BLaER1 treated with 17β-estradiol and CSF1 and Interleukin-3, amounts not matched to agents 10 nM and 100 nM (cell line): ENCODE results near the gene SYT6.

Experiments
- H3K27ac ChIP-seq, 11 experiments: shearing (Covaris generic); formaldehyde crosslinking; 2 replicates each; pipeline ENCODE4 v1.8.1; 2022
- H3K27me3 ChIP-seq, 11 experiments: shearing (Covaris generic); formaldehyde crosslinking; 2 replicates each; pipeline ENCODE4 v1.8.1; 2022
- H3K36me3 ChIP-seq, 11 experiments: shearing (Covaris generic); formaldehyde crosslinking; 2 replicates each; pipeline ENCODE4 v1.8.1; 2022
- H3K4me1 ChIP-seq, 10 experiments: shearing (Covaris generic); formaldehyde crosslinking; 2 replicates each; pipeline ENCODE4 v1.8.1; 2022
- H3K4me2 ChIP-seq, 11 experiments: shearing (Covaris generic); formaldehyde crosslinking; 2 replicates each; pipeline ENCODE4 v1.8.1; 2022
- H3K4me3 ChIP-seq, 10 experiments: shearing (Covaris generic); formaldehyde crosslinking; 2 replicates each; pipeline ENCODE4 v1.8.1; 2022
- H3K9ac ChIP-seq, 11 experiments: shearing (Covaris generic); formaldehyde crosslinking; 2 replicates each; pipeline ENCODE4 v1.8.1; 2022
- H3K9me3 ChIP-seq, 11 experiments: shearing (Covaris generic); formaldehyde crosslinking; replicated peaks in 1 of 11; 2 replicates each; pipeline ENCODE4 v1.8.1; 2022
- H4K20me1 ChIP-seq, 11 experiments: shearing (Covaris generic); formaldehyde crosslinking; 2 replicates each; pipeline ENCODE4 v1.8.1; 2022
- Cebpa-rat ChIP-seq, 11 experiments: shearing (Covaris generic); IDR thresholded peaks; 2 replicates each; pipeline ENCODE4 v1.8.1; 2022

The SYT6 gene

GRCh38 chr1:114145504-114146151 is 8.0 kb downstream of the SYT6 start:
- H3K9ac ChIP-seq: no peak overlapping the region
- peaks cover 0 to 6% (median 0%) of the 10 kb centered on the region in 11 experiments; a peak in 3 of 22 replicates for H3K9me3 ChIP-seq
- H3K4me2 ChIP-seq: no peak overlapping the region
- no peak overlapping the region for H3K27ac ChIP-seq
- TF ChIP-seq Cebpa-rat (IDR thresholded peaks at IDR 0.05): no peak
- H4K20me1 ChIP-seq: no peaks in the 10 kb centered on the region
- H3K4me1 ChIP-seq: peaks cover 0 to 14% (median 0%) of the 10 kb centered on the region in 10 experiments; a peak in 2 of 20 replicates
- no peak overlapping the region for H3K4me3 ChIP-seq
- no peaks in the 10 kb centered on the region for H3K36me3 ChIP-seq
- H3K27me3 ChIP-seq: peaks cover 0 to 4% (median 0%) of the 10 kb centered on the region in 11 experiments; a peak in 5 of 22 replicates

DNA sequence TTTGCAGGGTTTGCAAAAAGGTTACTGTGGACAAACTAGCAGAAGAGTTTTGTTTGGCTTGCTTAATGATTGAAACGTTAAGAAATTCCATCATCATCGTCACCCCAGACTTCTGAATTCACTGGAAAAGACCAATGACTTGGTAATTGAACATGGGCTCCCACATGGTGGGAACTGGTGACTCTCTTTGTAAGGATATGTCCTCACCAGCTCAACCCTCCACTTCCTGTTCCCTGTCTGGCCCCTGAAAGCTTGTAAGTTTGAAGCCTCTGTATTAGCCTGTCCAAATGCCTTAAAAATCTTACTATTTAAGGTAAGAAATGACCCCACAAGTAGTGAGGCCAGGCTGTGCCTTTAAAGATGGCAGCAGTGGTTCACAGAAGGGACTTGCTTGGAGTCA is 9.7 kb downstream of the SYT6 start:
- H4K20me1 ChIP-seq: no peaks in the 10 kb centered on the region
- H3K4me1 ChIP-seq: no peaks in the 10 kb centered on the region
- peaks cover 0 to 6% (median 0%) of the 10 kb centered on the region in 11 experiments; a peak in 3 of 22 replicates for H3K9me3 ChIP-seq
- H3K4me2 ChIP-seq: 0 out of 22 replicates have a peak overlapping the region, but pooled peaks of 1 of the 11 experiments have one; percentile 33
- no peak overlapping the region for H3K27ac ChIP-seq
- H3K9ac ChIP-seq: no peak overlapping the region
- no peak for TF ChIP-seq Cebpa-rat (IDR thresholded peaks at IDR 0.05)
- H3K27me3 ChIP-seq: no peaks in the 10 kb centered on the region
- no peak overlapping the region for H3K4me3 ChIP-seq
- H3K36me3 ChIP-seq: no peaks in the 10 kb centered on the region

- no peak overlapping the region for H3K4me2 ChIP-seq
- no peak overlapping the region for H3K4me3 ChIP-seq
- no peaks in the 10 kb centered on the region for H3K27me3 ChIP-seq
- no peaks in the 10 kb centered on the region for H4K20me1 ChIP-seq
- no peak overlapping the region for H3K27ac ChIP-seq
- no peak for TF ChIP-seq Cebpa-rat (IDR thresholded peaks at IDR 0.05)
- no peak overlapping the region for H3K9ac ChIP-seq
- H3K36me3 ChIP-seq: no peaks in the 10 kb centered on the region
- H3K9me3 ChIP-seq: peaks cover 0 to 6% (median 0%) of the 10 kb centered on the region in 11 experiments; a peak in 3 of 22 replicates
- no peaks in the 10 kb centered on the region for H3K4me1 ChIP-seq
Observed at GRCh38 chr1:114139540-114139939, 14.1 kb downstream of the SYT6 start.

- H3K36me3 ChIP-seq: no peaks in the 10 kb centered on the region
- no peak overlapping the region for H3K27ac ChIP-seq
- peaks cover 0 to 6% (median 0%) of the 10 kb centered on the region in 11 experiments; a peak in 3 of 22 replicates for H3K9me3 ChIP-seq
- no peak overlapping the region for H3K9ac ChIP-seq
- no peak overlapping the region for H3K4me2 ChIP-seq
- H3K4me3 ChIP-seq: no peak overlapping the region
- TF ChIP-seq Cebpa-rat (IDR thresholded peaks at IDR 0.05): no peak
- no peaks in the 10 kb centered on the region for H4K20me1 ChIP-seq
- H3K4me1 ChIP-seq: peaks cover 0 to 2% (median 0%) of the 10 kb centered on the region in 10 experiments; a peak in 1 of 20 replicates
- no peaks in the 10 kb centered on the region for H3K27me3 ChIP-seq
Observed at GRCh38 chr1:114137497-114137896, 16.2 kb downstream of the SYT6 start.

GRCh38 chr1:114135786-114136185 is 17.9 kb downstream of the SYT6 start:
- Histone ChIP-seq H3K4me1 (peaks cover 0 to 19% (median 4%) of the 10 kb centered on the region in 10 experiments; a peak in 9 of 20 replicates), H3K9ac (no peak overlapping the region), H3K27ac (no peak overlapping the region), H3K4me2 (no peak overlapping the region), H3K27me3 (no peaks in the 10 kb centered on the region), H3K36me3 (no peaks in the 10 kb centered on the region), H3K9me3 (no peaks in the 10 kb centered on the region), H3K4me3 (no peak overlapping the region), H4K20me1 (no peaks in the 10 kb centered on the region)
- no peak for TF ChIP-seq Cebpa-rat (IDR thresholded peaks at IDR 0.05)

DNA sequence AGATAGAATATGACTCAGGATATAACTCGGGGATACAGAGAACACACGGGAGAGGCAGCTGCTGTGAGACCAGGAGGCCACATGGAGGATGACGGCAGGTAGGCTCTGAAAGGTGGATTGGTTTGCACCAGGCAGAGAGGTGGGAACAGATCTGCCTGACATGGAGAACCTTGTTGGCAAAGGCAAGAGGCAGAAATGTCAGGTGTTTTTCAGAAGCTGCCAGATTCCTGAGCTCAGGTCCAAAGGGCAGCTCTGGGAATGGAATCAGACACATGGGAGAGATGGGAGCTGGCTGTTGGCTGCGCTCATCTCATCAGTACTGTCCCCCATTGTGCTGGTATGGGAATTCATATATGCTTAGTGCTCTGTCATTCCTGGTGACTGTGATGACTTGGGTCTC is 19.2 kb downstream of the SYT6 start:
- Histone ChIP-seq H3K36me3 (no peaks in the 10 kb centered on the region), H3K4me3 (no peak overlapping the region), H4K20me1 (no peaks in the 10 kb centered on the region), H3K27ac (no peak overlapping the region), H3K27me3 (no peaks in the 10 kb centered on the region), H3K4me1 (peaks cover 0 to 32% (median 6%) of the 10 kb centered on the region in 10 experiments; a peak in 11 of 20 replicates), H3K4me2 (no peak overlapping the region), H3K9me3 (no peaks in the 10 kb centered on the region), H3K9ac (no peak overlapping the region)
- TF ChIP-seq Cebpa-rat (IDR thresholded peaks at IDR 0.05): no peak

DNA sequence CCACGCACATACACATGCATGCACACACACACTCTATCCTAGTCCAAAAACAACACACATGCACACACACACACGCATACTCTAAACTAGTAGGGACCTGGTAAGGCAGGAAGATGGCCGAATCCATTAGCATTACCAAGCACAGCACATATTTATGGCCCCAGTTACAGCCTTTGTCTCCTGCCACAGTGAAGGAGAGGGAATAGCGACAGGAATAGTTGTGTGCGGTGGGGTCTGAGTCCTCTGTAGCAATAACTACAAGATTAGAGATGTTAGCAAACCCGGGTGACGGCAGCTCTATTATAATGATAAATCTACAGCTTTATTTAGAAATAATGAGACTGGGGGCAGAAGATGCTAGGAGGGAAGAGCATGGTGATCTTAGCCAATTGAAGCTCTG is 20.5 kb downstream of the SYT6 start:
- Histone ChIP-seq H3K4me3 (no peak overlapping the region), H3K4me2 (no peak overlapping the region), H3K36me3 (no peaks in the 10 kb centered on the region), H4K20me1 (no peaks in the 10 kb centered on the region), H3K9ac (no peak overlapping the region), H3K27me3 (no peaks in the 10 kb centered on the region), H3K9me3 (no peaks in the 10 kb centered on the region), H3K4me1 (peaks cover 0 to 45% (median 9%) of the 10 kb centered on the region in 10 experiments; a peak in 12 of 20 replicates), H3K27ac (no peak overlapping the region)
- TF ChIP-seq Cebpa-rat (IDR thresholded peaks at IDR 0.05): no peak

- Histone ChIP-seq H4K20me1 (no peaks in the 10 kb centered on the region), H3K9ac (no peak overlapping the region), H3K4me2 (peak overlapping the region in 5 of 11 experiments; percentile 10 to 77 (median 62); a peak in 8 of 22 replicates), H3K9me3 (no peaks in the 10 kb centered on the region), H3K36me3 (no peaks in the 10 kb centered on the region), H3K4me3 (no peak overlapping the region), H3K27me3 (no peaks in the 10 kb centered on the region), H3K4me1 (peaks cover 0 to 60% (median 12%) of the 10 kb centered on the region in 10 experiments; a peak in 12 of 20 replicates), H3K27ac (no peak overlapping the region)
- TF ChIP-seq Cebpa-rat (IDR thresholded peaks at IDR 0.05): no peak
Observed at GRCh38 chr1:114131526-114132220, 22.0 kb downstream of the SYT6 start.

GRCh38 chr1:114130846-114131525 is 22.7 kb downstream of the SYT6 start:
- H3K4me1 ChIP-seq: peaks cover 0 to 66% (median 12%) of the 10 kb centered on the region in 10 experiments; a peak in 12 of 20 replicates
- H3K4me2 ChIP-seq: peak overlapping the region in 6 of 11 experiments; percentile 10 to 77 (median 38); a peak in 10 of 22 replicates
- no peak overlapping the region for H3K9ac ChIP-seq
- H3K4me3 ChIP-seq: no peak overlapping the region
- H3K27me3 ChIP-seq: no peaks in the 10 kb centered on the region
- H3K9me3 ChIP-seq: no peaks in the 10 kb centered on the region
- no peaks in the 10 kb centered on the region for H3K36me3 ChIP-seq
- TF ChIP-seq Cebpa-rat (IDR thresholded peaks at IDR 0.05): no peak
- H4K20me1 ChIP-seq: no peaks in the 10 kb centered on the region
- H3K27ac ChIP-seq: peak overlapping the region in 1 of 11 experiments; percentile 14; a peak in 2 of 22 replicates
